Activated CD4-positive, alpha-beta T cell treated with anti-CD3 and anti-CD28 coated beads for 4 hours (primary cell): Measurements from ENCODE around the gene NUDT8.
"Not testable (repeated sequence)": the region's sequence is repeated elsewhere in the genome, so short reads cannot be mapped to it uniquely, and the experiment has no call there.

Experiments used
- DNase-seq, 2 donors: peaks; one replicate each; pipeline ENCODE4 v3.0.0-alpha.2; 2020

The NUDT8 gene

GRCh38 chr11:67641338-67642172, 11.8 kb upstream of the NUDT8 start:
- DNase-seq = no peak

- no peak for DNase-seq
Observed at GRCh38 chr11:67640758-67641337, 11.1 kb upstream of the NUDT8 start.

- DNase-seq = peak; percentile 57 to 60
Observed at GRCh38 chr11:67640021-67640757, 10.5 kb upstream of the NUDT8 start.

- DNase-seq = no peak
Observed at GRCh38 chr11:67639438-67639859, 9.7 kb upstream of the NUDT8 start, which contains the start of gene TBX10. TBX10 (minus strand) TSS chr11:67639763; CDS start chr11:67639472, 291 bp downstream.

GRCh38 chr11:67638535-67639437, 9.0 kb upstream of the NUDT8 start:
- DNase-seq = no peak

GRCh38 chr11:67637441-67637840, 7.7 kb upstream of the NUDT8 start:
- DNase-seq = not testable (repeated sequence)

GRCh38 chr11:67636962-67637361, 7.2 kb upstream of the NUDT8 start:
- DNase-seq = no peak

- DNase-seq = no peak
Observed at GRCh38 chr11:67635231-67635521, 5.4 kb upstream of the NUDT8 start.

GRCh38 chr11:67634366-67635230, 4.9 kb upstream of the NUDT8 start:
- DNase-seq = no peak

GRCh38 chr11:67633758-67634365, 4.1 kb upstream of the NUDT8 start:
- no peak for DNase-seq

- DNase-seq = no peak
Observed at GRCh38 chr11:67632982-67633755, 3.4 kb upstream of the NUDT8 start.

GRCh38 chr11:67632175-67632981, 2.6 kb upstream of the NUDT8 start:
- no peak for DNase-seq

- DNase-seq = no peak
Observed at GRCh38 chr11:67631853-67632174, 2.1 kb upstream of the NUDT8 start.

GRCh38 chr11:67631411-67631810, 1.7 kb upstream of the NUDT8 start:
- DNase-seq = no peak

- no peak for DNase-seq
Observed at GRCh38 chr11:67630943-67631331, 1.2 kb upstream of the NUDT8 start.

- peak; percentile 94 to 97 for DNase-seq
Observed at GRCh38 chr11:67630228-67630942, 648 bp upstream of the NUDT8 start.

GRCh38 chr11:67628710-67629385, 889 bp downstream of the NUDT8 start:
- DNase-seq = no peak

- DNase-seq = no peak
Observed at GRCh38 chr11:67627812-67628624, 1.7 kb downstream of the NUDT8 start.
